Thoracic aorta (tissue), 2 donors: ENCODE results near the gene ATAD1. TPM values are rescaled to one million over a fixed set of nuclear protein-coding genes. Genes with fewer than 3 reads are reported as not detected.
"Not testable (repeated sequence)": the region's sequence is repeated elsewhere in the genome, so short reads cannot be mapped to it uniquely, and the experiment has no call there.

Source experiments
- ATAC-seq: fragments of 150-250 bp; one replicate; pipeline ENCODE4 v1.8.0; 2017; ENCODE audit warnings: low read depth; ENCODE audit not compliant: insufficient number of reproducible peaks, low FRiP score
- DNase-seq: peaks from one replicate; pipeline ENCODE4 v3.0.0-alpha.2; 2020; ENCODE audit warnings: low spot score
- H3K27ac ChIP-seq, 2 donors: fragments of 200-600 bp; sonication (generic); 1 replicate in 1 of 2; 2 replicates in 1 of 2; pipeline ENCODE4 v1.5.1; 2016; ENCODE audit warnings: mild to moderate bottlenecking in 2 of 2, moderate library complexity in 2 of 2
- H3K27me3 ChIP-seq: fragments of 200-600 bp; sonication (generic); replicated peaks from 2 replicates; pipeline ENCODE4 v1.6.0; 2016; ENCODE audit warnings: mild to moderate bottlenecking; ENCODE audit not compliant: insufficient read depth
- H3K36me3 ChIP-seq: fragments of 200-600 bp; sonication (generic); one replicate; pipeline ENCODE4 v1.5.1; 2016
- H3K4me1 ChIP-seq, 2 donors: fragments of 200-600 bp; sonication (generic); 1 replicate in 1 of 2; 2 replicates in 1 of 2; pipeline versions ENCODE4 v1.5.1 to v1.6.0; 2016; ENCODE audit warnings: low read depth in 2 of 2, mild to moderate bottlenecking in 1 of 2; ENCODE audit not compliant: control insufficient read depth in 1 of 2
- H3K4me3 ChIP-seq: fragments of 200-600 bp; sonication (generic); 2 replicates; pipeline ENCODE4 v1.5.1; 2016; ENCODE audit warnings: mild to moderate bottlenecking
- H3K9me3 ChIP-seq: fragments of 200-600 bp; sonication (generic); 2 replicates; pipeline ENCODE4 v1.5.1; 2016
- total RNA-seq, 2 donors: library from RNA; depleted of rRNA; stranded (reverse); fragments of >200 nt; gene quantifications; one replicate each; pipeline versions ENCODE4 v1.1.0 to v1.2.3, GENCODE V29; 2016
- TF ChIP-seq, protein P1 (sequence below): fragments of 200-600 bp; sonication (generic); IDR thresholded peaks from one replicate; pipeline ENCODE4 v1.5.1; 2019; ENCODE audit warnings: antibody characterized with exemption

The ATAD1 gene
- total RNA-seq, 2 donors from 2014 or later: 25.3 to 29.1 TPM

DNA sequence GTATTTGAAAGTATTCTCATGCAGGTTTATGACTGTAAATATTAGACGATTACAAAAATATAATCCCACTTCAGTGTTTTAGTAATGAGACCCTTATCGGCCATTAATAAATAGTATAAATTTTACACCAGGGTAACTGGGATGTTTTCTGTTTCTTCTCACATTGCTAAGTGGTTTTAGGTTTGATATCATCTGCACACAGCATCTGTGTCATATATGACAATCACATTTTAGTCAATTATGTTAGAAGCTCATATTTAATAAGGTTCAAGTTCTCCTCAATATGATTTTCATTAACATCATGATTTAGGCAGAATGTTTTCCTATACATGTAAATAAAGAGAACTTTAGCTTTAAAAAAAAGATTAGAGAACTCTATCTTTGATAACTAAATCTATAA, 66.8 kb downstream of the ATAD1 start:
- Histone ChIP-seq H3K27ac (no peak overlapping the region), H3K4me1 (no peaks in the 10 kb centered on the region), H3K9me3 (no peaks in the 10 kb centered on the region), H3K4me3 (no peak overlapping the region), H3K27me3 (no peaks in the 10 kb centered on the region), H3K36me3 (no peaks in the 10 kb centered on the region)
- DNase-seq (no peak), ATAC-seq (no peak)
- TF ChIP-seq, protein P1, sequence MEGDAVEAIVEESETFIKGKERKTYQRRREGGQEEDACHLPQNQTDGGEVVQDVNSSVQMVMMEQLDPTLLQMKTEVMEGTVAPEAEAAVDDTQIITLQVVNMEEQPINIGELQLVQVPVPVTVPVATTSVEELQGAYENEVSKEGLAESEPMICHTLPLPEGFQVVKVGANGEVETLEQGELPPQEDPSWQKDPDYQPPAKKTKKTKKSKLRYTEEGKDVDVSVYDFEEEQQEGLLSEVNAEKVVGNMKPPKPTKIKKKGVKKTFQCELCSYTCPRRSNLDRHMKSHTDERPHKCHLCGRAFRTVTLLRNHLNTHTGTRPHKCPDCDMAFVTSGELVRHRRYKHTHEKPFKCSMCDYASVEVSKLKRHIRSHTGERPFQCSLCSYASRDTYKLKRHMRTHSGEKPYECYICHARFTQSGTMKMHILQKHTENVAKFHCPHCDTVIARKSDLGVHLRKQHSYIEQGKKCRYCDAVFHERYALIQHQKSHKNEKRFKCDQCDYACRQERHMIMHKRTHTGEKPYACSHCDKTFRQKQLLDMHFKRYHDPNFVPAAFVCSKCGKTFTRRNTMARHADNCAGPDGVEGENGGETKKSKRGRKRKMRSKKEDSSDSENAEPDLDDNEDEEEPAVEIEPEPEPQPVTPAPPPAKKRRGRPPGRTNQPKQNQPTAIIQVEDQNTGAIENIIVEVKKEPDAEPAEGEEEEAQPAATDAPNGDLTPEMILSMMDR: no peak

DNA sequence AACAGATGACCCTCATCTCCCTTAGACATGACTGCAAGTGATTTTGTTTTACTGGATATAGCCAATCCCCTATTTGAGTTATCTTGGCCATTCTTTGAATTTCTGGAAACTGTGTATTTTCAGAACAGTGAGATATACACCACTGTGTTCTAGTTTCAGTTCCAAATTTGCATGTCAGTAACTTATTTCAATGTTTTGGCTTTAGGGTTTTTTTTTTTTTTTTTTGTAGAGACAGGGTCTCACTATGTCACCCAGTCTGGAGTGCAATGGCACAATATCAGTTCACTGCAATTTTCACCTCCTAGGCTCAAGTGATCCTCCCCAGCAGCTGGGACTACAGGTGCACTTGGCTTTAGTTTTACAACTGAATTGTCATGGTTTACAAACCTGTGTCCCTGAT, 67.2 kb downstream of the ATAD1 start:
- no peaks in the 10 kb centered on the region for H3K36me3 ChIP-seq
- DNase-seq (no peak), ATAC-seq (no peak)
- no peaks in the 10 kb centered on the region for H3K4me1 ChIP-seq
- TF ChIP-seq, protein P1: no peak
- no peaks in the 10 kb centered on the region for H3K27me3 ChIP-seq
- no peak overlapping the region for H3K4me3 ChIP-seq
- H3K27ac ChIP-seq: no peak overlapping the region
- no peaks in the 10 kb centered on the region for H3K9me3 ChIP-seq

DNA sequence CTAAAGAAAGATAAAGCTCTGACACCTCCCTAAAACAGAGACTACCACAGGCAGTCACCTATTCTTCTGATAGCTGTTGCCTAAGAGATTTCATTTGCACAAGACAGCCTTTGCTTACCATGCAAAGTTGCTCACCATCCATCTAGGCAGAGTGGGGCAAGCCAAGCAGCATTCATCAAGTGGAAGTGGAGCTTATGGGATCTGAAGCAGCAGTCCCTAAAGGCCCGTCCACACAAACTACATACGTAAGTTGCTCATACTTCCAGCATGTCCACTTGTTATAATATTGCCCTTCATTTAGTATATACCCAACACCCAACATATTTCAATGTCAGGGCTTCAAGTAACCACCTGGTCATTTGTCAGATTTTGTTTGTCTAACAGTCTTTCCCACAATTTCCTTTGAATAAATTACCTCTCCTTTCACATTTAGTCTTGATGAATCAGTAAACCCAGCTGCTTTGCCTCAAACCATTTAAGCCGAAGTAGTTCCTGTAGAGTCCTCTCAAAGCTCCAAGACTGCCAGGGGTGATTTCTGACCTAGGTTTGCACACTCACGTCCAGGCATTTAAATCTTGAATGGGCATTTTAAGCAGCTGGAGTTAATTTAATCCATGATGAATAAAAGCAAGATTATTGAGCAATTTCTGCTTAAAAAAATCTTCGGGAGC, 67.9 kb downstream of the ATAD1 start:
- Histone ChIP-seq H3K4me3 (no peak overlapping the region), H3K36me3 (no peaks in the 10 kb centered on the region), H3K27me3 (no peaks in the 10 kb centered on the region), H3K27ac (no peak overlapping the region), H3K4me1 (no peaks in the 10 kb centered on the region), H3K9me3 (no peaks in the 10 kb centered on the region)
- DNase-seq (no peak), ATAC-seq (no peak)
- TF ChIP-seq, protein P1: no peak

DNA sequence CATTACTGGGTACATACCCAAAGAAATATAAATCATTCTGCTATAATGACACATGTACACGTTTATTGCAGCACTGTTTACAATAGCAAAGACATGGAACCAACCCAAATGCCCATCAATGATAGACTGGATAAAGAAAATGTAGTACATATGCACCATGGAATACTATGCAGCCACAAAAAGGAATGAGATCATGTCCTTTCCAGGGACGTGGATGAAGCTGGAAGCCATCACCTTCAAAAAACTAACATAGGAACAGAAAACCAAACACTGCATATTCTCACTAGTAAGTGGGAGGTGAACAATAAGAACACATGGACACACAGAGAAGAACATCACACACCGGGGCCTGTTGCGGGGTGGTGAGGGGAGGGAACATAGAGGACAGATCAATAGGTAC, 69.8 kb downstream of the ATAD1 start:
- DNase-seq, H3K36me3 ChIP-seq, H3K27me3 ChIP-seq, ATAC-seq, H3K27ac ChIP-seq, H3K4me1 ChIP-seq, H3K9me3 ChIP-seq, H3K4me3 ChIP-seq: not testable (repeated sequence)

DNA sequence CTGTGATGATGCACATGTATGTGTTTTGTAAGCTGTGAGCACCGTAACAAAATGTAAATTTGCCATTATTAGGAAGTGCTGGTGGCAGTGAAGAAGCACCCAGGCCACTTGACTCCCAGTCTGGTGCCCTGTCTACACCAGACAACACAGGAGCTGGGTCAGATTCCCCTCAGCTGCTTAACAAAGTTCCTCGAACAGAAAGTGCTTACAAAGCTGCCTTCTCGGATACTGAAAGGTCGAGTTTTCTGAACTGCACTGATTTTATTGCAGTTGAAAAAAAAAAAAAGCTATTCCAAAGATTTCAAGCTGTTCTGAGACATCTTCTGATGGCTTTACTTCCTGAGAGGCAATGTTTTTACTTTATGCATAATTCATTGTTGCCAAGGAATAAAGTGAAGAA, 71.1 kb downstream of the ATAD1 start:
- TF ChIP-seq, protein P1: no peak
- no peak for DNase-seq
- Histone ChIP-seq H3K4me1 (no peaks in the 10 kb centered on the region), H3K4me3 (no peak overlapping the region), H3K9me3 (no peaks in the 10 kb centered on the region), H3K27me3 (no peaks in the 10 kb centered on the region), H3K36me3 (no peaks in the 10 kb centered on the region), H3K27ac (no peak overlapping the region)
- no peak for ATAC-seq

DNA sequence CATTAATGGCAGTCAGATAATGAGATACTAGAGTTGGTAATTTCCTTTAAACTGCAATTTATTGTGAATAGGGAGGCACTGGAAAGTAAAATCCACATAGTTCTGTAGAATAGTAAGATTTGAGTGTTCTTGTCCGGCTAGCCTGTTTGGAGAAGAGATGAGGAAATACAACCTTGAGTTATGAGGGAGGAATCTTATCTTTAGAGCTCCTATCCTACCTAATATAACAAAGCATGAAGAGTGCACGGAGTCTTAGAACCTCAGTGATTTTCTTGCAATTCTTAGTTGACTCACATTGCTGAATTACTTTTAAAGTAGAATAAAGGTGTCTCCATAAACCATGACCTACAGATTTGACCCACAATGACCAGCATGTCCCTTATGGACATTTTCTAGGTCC, 73.4 kb downstream of the ATAD1 start:
- Histone ChIP-seq H3K9me3 (no peaks in the 10 kb centered on the region), H3K4me3 (no peak overlapping the region), H3K36me3 (no peaks in the 10 kb centered on the region), H3K4me1 (no peaks in the 10 kb centered on the region), H3K27ac (no peak overlapping the region), H3K27me3 (no peaks in the 10 kb centered on the region)
- ATAC-seq: no peak
- DNase-seq: no peak
- TF ChIP-seq, protein P1: no peak

DNA sequence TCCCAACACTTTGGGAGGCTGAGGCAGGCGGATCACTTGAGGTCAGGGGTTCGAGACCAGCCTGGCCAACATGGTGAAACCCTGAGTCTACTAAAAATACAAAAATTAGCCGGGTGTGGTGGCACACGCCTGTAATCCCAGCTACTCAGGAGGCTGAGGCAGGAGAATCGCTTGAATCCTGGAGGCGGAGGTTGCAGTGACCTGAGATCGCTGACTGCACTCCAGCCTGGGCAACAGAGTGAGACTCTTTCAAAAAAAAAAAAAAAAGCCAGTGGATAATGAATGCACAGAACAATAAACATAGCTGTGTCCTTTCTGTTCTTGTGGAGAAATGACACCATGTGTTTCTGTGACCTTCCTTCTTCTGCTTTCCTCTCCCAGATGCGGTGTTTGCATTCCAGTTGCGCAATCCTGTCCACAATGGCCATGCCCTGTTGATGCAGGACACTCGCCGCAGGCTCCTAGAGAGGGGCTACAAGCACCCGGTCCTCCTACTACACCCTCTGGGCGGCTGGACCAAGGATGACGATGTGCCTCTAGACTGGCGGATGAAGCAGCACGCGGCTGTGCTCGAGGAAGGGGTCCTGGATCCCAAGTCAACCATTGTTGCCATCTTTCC, 74.9 kb downstream of the ATAD1 start:
- H3K36me3 ChIP-seq, H3K9me3 ChIP-seq, H3K27me3 ChIP-seq, H3K4me3 ChIP-seq, DNase-seq, ATAC-seq, H3K27ac ChIP-seq, H3K4me1 ChIP-seq: not testable (repeated sequence)
